Measurements from ENCODE around the gene EVA1A.

DNA sequence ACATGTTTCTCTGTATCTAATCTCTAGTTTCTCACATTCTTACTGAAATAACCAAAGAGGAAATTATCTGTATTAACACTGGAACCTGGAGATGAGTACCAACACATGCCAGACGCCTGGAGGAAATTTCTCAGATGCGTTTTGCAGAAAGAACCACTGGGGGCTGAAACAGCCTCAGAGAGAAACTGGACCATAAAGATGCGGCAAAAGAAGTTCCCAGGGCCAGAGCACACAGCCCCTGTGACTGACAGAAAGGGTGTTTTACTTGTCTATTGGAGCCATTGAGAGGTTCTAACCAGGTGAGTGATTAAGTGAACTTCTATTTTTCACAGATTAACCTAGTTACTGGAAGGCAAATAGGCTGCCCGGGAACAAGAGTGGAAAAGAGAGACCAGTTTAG is 103.9 kb downstream of the EVA1A start:
- TF ChIP-seq, protein P1, sequence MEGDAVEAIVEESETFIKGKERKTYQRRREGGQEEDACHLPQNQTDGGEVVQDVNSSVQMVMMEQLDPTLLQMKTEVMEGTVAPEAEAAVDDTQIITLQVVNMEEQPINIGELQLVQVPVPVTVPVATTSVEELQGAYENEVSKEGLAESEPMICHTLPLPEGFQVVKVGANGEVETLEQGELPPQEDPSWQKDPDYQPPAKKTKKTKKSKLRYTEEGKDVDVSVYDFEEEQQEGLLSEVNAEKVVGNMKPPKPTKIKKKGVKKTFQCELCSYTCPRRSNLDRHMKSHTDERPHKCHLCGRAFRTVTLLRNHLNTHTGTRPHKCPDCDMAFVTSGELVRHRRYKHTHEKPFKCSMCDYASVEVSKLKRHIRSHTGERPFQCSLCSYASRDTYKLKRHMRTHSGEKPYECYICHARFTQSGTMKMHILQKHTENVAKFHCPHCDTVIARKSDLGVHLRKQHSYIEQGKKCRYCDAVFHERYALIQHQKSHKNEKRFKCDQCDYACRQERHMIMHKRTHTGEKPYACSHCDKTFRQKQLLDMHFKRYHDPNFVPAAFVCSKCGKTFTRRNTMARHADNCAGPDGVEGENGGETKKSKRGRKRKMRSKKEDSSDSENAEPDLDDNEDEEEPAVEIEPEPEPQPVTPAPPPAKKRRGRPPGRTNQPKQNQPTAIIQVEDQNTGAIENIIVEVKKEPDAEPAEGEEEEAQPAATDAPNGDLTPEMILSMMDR (IDR thresholded peaks at IDR 0.05) = no peak
- TF ChIP-seq POLR2A (IDR thresholded peaks at IDR 0.05) = no peak
- TF ChIP-seq EP300 (IDR thresholded peaks at IDR 0.05) = no peak

Measured in tibial nerve (tissue), 4 donors.